Muscle layer of colon (tissue), 2 donors: ENCODE measurements around the gene WWC1.

Experiments used
- H3K27ac ChIP-seq: one replicate; pipeline ENCODE4 v1.7.0; 2013; ENCODE audit warnings: low read depth, mild to moderate bottlenecking, low read length, moderate library complexity
- H3K27me3 ChIP-seq, 2 donors: one replicate each; pipeline ENCODE4 v1.7.0; 2013; ENCODE audit warnings: low read length in 2 of 2, mild to moderate bottlenecking in 2 of 2; ENCODE audit not compliant: insufficient read depth in 2 of 2, control insufficient read depth in 1 of 2
- H3K36me3 ChIP-seq: one replicate; pipeline ENCODE4 v1.7.0; 2013; ENCODE audit warnings: mild to moderate bottlenecking, low read length; ENCODE audit not compliant: insufficient read depth
- H3K4me1 ChIP-seq: one replicate; pipeline ENCODE4 v1.7.0; 2013; ENCODE audit warnings: mild to moderate bottlenecking, low read length; ENCODE audit not compliant: insufficient read depth
- H3K4me3 ChIP-seq, 2 donors: one replicate each; pipeline ENCODE4 v1.7.0; 2013; ENCODE audit warnings: low read length in 2 of 2, low read depth in 1 of 2, mild to moderate bottlenecking in 1 of 2, moderate library complexity in 1 of 2
- H3K9ac ChIP-seq: one replicate; pipeline ENCODE4 v1.7.0; 2013; ENCODE audit warnings: low read length
- H3K9me3 ChIP-seq: one replicate; pipeline ENCODE4 v1.7.0; 2013; ENCODE audit warnings: mild to moderate bottlenecking, low read length
- donor health status: abdominal sarcoma.
- donor health status: Adenocarcinoma of cecum.

Gene WWC1

DNA sequence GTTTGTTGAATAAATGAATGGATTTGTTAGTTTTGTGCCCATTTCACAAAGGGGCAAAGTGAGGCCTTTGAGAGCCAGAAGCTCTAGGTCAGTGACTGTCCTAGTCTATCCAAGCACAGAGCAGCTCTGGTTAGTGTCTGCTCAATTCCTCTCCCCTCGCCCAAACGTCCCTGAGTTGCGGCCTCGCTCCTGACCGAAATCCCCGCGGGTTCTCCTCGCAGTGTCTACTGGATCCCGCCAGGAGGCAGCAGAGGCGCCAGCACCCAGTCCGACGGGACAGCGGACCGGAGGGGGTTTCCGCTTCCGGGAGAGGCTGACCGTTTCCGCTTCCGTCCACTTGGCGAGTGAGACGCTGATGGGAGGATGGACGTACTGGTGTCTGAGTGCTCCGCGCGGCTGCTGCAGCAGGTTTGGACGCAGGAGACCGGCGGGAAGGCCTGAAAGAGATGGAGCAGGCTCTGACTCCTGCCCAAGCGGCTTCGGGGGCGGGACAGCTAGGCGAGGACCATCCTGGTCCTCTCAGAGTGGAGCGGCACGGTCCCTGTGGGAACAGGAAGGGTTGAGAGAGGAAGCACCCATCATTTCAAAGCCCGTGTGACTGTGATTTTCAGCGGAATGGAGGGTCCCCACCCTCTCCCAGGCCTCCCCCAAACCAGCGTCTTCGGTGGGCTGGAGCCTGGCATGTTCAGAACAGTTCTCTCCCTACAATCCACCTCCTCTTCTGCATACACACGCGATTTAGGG, 194.9 kb downstream of the WWC1 start, which contains the start of gene RARS1:
RARS1 (plus strand) TSS at position 336 of the 744 bp plus-strand sequence; CDS start at position 364, 28 bp downstream.
- H3K9me3 ChIP-seq: no peaks in the 10 kb centered on the region
- H3K4me3 ChIP-seq: peak within 1 kb of the TSS; percentile 92 to 94
- peaks cover 9% of the 10 kb centered on the region for H3K4me1 ChIP-seq

DNA sequence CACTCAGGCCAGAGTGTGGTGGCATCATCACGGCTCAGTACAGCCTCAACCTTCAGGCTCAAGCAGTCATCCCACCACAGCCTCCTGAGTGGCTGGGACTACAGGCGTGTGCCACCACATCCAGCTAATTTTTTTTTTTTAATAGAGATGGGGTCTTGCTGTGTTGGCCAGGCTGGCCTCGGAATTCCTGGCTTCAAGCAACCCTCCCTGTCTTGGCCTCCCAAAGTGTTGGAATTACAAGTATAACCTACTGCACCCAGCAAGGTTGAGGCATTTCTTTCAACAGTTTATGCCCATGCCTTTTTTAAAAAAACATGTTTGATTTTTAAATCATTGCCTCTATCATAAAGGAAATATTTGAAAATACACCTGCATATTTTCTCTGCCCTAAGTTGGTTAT, 197.6 kb downstream of the WWC1 start:
- Histone ChIP-seq H3K27ac (no peak overlapping the region), H3K36me3 (peaks cover 46% of the 10 kb centered on the region), H3K9ac (no peak overlapping the region), H3K4me3 (no peak overlapping the region), H3K9me3 (no peaks in the 10 kb centered on the region), H3K4me1 (peaks cover 9% of the 10 kb centered on the region), H3K27me3 (no peaks in the 10 kb centered on the region)

More for the DNA sequence above, 194.9 kb downstream of the WWC1 start, which contains the start of gene RARS1:
- peaks cover 22% of the 10 kb centered on the region for H3K36me3 ChIP-seq
- peak within 1 kb of the TSS; percentile 88 for H3K27ac ChIP-seq
- no peaks in the 10 kb centered on the region for H3K27me3 ChIP-seq
- peak within 1 kb of the TSS; percentile 83 for H3K9ac ChIP-seq

DNA sequence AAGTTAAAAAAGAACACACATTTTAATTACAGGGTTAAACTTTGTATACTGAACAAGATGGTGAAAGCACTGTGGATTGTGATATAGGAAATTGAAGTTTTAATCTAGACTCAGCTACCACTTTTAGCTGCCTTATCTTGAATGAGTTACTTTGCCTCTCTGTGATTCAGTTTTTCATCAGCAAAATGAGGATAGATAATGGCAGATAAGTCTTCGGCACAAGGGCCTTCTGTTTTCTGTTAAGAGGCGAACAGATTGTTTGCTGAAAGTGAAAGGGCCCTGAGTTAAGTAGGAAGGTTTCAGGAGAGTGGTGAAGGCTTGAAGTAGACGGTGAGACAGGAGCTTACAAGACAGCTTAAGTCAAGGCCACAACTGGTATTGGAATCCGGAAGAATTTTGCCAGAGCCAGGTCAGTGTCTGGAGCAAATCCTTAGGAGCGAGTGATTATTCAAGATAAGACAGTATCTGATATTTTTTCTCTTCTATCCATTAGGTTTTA, 202.7 kb downstream of the WWC1 start:
- Histone ChIP-seq H3K27me3 (no peaks in the 10 kb centered on the region), H3K9ac (no peak overlapping the region), H3K9me3 (no peaks in the 10 kb centered on the region), H3K27ac (no peak overlapping the region), H3K36me3 (peaks cover 65% of the 10 kb centered on the region), H3K4me1 (no peaks in the 10 kb centered on the region), H3K4me3 (no peak overlapping the region)

DNA sequence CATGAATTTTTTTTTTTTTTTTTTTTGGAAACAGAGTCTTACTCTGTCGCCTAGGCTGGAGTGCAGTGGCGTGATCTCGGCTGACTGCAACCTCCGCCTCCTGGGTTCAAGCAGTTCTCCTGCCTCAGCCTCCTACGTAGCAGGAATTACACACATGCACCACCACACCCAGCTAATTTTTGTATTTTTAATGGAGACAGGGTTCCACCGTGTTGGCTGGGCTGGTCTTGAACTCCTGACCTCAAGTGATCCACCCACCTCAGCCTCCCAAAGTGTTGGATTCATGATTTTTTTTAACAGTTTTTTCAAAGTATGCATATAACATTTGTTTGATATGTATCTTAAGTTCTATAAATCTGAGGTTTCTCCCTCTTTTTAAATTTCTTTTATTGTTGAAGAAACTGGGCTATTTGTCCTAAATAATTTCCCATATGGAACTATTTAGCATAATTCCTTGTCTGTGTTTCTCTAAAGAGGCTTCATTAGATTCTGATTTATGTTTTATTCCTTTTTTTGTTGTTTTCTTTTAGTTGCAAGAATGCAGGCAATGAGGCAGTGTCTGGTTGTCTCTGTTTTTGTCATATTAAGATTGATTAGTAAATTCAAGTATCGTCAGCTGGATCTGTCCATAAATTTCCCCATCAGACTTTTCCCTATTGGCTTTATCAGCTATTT, 211.3 kb downstream of the WWC1 start:
- no peaks in the 10 kb centered on the region for H3K4me1 ChIP-seq
- H3K4me3 ChIP-seq: no peak overlapping the region
- H3K36me3 ChIP-seq: peaks cover 38% of the 10 kb centered on the region
- no peaks in the 10 kb centered on the region for H3K9me3 ChIP-seq
- H3K27me3 ChIP-seq: no peaks in the 10 kb centered on the region
- H3K27ac ChIP-seq: no peak overlapping the region
- H3K9ac ChIP-seq: no peak overlapping the region

DNA sequence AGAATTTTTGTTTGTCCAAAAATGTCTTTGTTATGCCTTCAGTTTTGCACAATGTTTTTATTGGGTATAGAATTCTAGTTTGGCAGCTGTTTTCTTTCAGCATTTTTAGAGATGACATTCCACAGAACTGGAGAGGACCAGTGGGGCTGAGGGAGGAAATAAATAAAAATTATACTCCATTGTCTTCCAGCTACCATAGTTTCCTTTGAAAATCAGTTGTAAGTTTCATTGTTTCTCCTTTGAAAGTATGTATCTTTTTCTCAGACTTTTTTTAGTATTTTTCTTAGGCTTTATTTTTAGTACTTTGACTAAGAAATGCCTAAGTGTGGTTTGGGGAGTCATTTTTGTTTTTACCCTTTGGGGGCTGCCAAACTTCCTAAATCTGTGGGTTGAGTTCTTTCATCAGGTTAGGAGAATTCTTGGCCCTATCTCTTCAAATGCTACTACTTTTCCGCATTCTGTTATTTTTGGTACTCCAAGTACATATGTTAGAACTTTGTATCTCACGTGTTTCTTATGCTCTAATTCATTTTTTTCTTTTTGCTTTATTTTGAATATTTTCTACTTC, 222.5 kb downstream of the WWC1 start:
- Histone ChIP-seq H3K27ac (no peak overlapping the region), H3K9me3 (no peaks in the 10 kb centered on the region), H3K27me3 (no peaks in the 10 kb centered on the region), H3K4me3 (no peak overlapping the region), H3K36me3 (peaks cover 71% of the 10 kb centered on the region), H3K4me1 (no peaks in the 10 kb centered on the region), H3K9ac (no peak overlapping the region)
